Measurements from ENCODE around the gene CIDEB.

GRCh38 chr14:24300326-24300980 is 7.3 kb downstream of the CIDEB start:
- TF ChIP-seq POLR2A (IDR thresholded peaks at IDR 0.05; ENCODE audit: low read depth, low read length) (no peak), POLR2AphosphoS5 (IDR thresholded peaks at IDR 0.05; ENCODE audit: low read depth, low read length) (no peak), SPI1 (IDR thresholded peaks at IDR 0.05; ENCODE audit: low read depth, low read length) (no peak), TAF1 (IDR thresholded peaks at IDR 0.05; ENCODE audit: low read depth, low read length) (no peak), POU2F2 (IDR thresholded peaks at IDR 0.05; ENCODE audit: low read depth, low read length) (no peak), PAX5 (IDR thresholded peaks at IDR 0.05; ENCODE audit: insufficient read depth, low read length, severe bottlenecking) (no peak)
